Upper lobe of left lung (tissue), 4 donors: ENCODE measurements around the gene ADAM22.

Source experiments
- EP300 ChIP-seq, 4 donors: sonication (generic); formaldehyde crosslinking; IDR thresholded peaks; one replicate each; pipeline ENCODE4 v1.5.1; 2017; ENCODE audit warnings: antibody characterized with exemption in 4 of 4, control low read depth in 2 of 4
- POLR2A ChIP-seq, 4 donors: fragments of 450-650 bp; IDR thresholded peaks; one replicate each; pipeline ENCODE4 v1.5.1; 2016 to 2017; ENCODE audit warnings: antibody characterized with exemption in 4 of 4, mild to moderate bottlenecking in 2 of 4
- TF ChIP-seq, protein P1 (sequence below), 6 experiments: fragments of 450-650 bp in 4 of 6; fragments of 200-600 bp in 2 of 6; sonication (generic) in 2 of 6; IDR thresholded peaks; one replicate each; pipeline ENCODE4 v1.5.1; 2016 to 2019; ENCODE audit warnings: antibody characterized with exemption in 6 of 6

DNA sequence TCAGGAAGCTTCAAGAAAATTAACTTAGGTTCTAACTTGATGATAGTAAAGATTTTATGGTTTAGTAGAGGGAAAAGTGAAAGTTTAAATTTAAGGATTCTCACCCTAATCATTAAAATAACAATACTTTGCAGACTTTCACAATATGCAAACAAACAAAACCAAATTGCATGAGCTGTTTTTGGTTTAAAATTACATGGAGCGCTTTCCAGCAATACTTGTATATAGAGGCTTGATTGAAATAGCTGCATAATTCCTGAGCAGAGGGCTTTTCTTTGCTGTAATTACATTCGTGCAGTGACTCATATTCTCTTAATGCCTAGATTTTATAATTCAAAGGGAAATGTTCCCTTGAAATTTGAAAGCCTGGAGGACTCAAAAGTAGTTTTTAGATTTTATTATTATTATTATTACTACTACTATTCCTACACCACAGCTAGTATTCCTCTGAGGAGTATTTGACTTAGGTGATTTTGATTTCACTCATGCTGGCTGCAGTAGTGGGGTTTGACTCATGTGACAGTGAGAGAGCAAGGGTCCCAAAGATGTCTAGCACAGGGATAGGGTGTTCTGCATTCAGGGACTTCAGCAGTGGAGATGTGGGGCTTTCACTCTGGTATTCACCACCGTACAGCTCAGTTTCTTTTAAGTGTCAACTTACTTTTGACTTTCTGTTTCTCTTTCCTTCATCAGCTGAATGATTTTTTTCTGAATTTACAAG is 138.1 kb downstream of the ADAM22 start:
- TF ChIP-seq, protein P1, sequence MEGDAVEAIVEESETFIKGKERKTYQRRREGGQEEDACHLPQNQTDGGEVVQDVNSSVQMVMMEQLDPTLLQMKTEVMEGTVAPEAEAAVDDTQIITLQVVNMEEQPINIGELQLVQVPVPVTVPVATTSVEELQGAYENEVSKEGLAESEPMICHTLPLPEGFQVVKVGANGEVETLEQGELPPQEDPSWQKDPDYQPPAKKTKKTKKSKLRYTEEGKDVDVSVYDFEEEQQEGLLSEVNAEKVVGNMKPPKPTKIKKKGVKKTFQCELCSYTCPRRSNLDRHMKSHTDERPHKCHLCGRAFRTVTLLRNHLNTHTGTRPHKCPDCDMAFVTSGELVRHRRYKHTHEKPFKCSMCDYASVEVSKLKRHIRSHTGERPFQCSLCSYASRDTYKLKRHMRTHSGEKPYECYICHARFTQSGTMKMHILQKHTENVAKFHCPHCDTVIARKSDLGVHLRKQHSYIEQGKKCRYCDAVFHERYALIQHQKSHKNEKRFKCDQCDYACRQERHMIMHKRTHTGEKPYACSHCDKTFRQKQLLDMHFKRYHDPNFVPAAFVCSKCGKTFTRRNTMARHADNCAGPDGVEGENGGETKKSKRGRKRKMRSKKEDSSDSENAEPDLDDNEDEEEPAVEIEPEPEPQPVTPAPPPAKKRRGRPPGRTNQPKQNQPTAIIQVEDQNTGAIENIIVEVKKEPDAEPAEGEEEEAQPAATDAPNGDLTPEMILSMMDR (IDR thresholded peaks at IDR 0.05) = no peak
- TF ChIP-seq POLR2A (IDR thresholded peaks at IDR 0.05) (no peak), EP300 (IDR thresholded peaks at IDR 0.05) (no peak)
